Measurements from ENCODE around the gene ASIC2.
A peak's percentile ranks its signal among the peaks of the same experiment; 100 is the strongest.
"Not testable (repeated sequence)": the region's sequence is repeated elsewhere in the genome, so short reads cannot be mapped to it uniquely, and the experiment has no call there.

The ASIC2 gene

GRCh38 chr17:33021731-33022408 is 271.2 kb downstream of the ASIC2 start:
- DNase-seq (ENCODE audit: low read depth), result no peak

GRCh38 chr17:33019161-33019890 is 273.8 kb downstream of the ASIC2 start:
- DNase-seq (ENCODE audit: low read depth), result no peak

DNA sequence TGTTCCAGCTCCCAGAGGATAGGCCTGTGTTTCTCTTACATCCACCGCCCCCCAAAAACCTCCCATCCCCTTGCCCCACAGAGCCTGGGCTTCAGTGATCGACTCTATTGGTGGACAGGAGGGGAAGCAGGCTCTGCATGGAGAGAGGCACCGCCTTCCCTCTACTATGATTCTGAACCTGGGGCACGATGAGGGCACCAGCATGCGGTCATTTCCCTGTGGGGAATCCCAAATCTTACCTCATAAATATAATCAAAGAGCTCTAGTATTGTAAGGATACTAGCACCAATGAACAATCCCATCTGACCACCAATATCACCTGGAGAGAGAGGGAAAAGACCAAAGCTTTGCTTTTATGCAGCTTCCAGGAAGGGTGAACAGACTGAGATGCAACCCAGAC is 275.7 kb downstream of the ASIC2 start:
- no peak for DNase-seq (ENCODE audit: low read depth)

DNA sequence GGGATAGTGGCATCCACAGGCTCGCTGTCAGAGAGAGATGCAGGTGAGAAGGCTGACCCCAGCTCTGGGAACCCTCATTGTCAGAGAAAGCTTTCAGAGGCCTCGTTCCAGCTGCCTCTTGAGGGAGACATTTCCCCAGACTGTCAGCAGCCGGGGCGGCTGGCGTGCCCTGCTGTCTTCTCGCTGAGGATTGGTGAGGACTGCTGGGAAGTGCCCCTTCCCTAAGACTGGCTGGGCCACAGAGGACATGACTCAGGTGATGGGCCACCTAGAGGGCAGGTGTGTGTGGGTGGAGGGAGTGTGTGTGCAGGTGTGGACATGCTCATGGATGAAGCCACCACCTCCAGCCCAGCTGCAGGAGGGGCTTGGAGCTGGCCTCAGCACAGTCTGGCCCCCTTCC is 276.2 kb downstream of the ASIC2 start:
- DNase-seq (ENCODE audit: low read depth), result no peak

GRCh38 chr17:33015716-33016346 is 277.3 kb downstream of the ASIC2 start:
- no peak for DNase-seq (ENCODE audit: low read depth)

- no peak for DNase-seq (ENCODE audit: low read depth)
Observed at GRCh38 chr17:33014751-33015150, 278.3 kb downstream of the ASIC2 start.

GRCh38 chr17:33013596-33014375 is 279.3 kb downstream of the ASIC2 start:
- no peak for DNase-seq (ENCODE audit: low read depth)

DNA sequence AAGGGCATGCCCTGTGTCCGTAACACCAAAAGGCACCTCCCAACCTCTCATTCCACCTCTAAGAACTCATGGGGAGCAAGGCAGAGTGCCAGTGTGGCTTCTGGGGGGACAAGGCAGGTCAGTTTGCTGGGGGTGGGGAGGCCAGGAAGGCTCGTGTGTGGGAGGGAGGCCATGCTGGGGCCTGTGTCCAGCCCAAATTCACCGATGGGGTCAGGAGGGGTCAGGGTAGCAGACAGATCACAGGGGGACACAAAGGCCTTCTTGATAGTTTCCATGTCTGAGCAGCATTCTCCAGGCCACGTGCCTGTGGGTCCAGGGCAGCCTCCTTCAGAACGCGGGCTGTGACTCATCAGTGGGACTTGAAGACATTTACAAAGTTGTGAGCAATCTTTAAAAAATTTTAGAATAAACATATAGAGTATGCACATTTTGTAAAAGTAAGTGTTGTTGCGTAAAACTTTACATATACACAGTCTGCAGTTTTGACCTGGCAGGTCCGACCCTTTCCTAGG is 280.5 kb downstream of the ASIC2 start:
- DNase-seq (ENCODE audit: low read depth), result no peak

DNA sequence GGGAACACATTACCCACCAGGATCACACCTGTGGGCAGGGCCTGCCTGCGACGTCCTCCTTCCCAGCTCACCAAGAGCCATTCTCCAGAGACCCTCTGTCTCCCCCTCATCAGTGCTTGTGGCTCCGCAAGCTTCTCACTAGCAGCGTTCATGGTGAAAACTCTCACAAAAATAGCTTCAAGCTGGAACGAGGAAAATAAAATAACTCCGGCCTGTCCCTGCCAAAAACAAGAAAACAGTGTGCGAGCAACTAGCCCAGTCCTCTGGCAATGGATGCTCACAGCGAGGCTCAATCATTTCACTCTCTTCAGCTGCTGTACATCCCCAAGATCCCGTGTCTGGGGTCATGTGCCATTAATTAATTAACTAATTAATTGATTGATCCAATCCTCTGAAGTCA is 283.5 kb downstream of the ASIC2 start:
- DNase-seq (ENCODE audit: low read depth), result no peak

- no peak for DNase-seq (ENCODE audit: low read depth)
Observed at GRCh38 chr17:33007186-33007585, 285.9 kb downstream of the ASIC2 start.

DNA sequence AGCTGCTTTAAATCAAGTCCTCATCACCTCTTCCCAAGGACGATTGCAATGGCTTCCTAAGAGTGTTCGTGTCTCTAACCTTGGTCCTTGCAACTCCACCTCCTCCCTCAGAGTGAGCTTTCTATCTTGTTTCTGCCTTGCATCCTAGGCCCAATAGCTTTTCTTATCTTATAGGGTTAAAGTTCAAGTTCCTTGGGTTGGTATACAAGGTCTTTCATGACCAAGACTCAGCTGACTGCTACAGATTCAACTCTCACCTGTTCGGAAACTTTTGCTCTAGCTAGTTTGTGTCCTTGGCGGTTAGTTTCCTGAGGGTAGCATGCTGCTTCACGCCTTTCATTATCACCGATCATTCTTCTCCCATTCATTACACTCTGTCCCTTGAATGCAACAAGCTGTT is 290.8 kb downstream of the ASIC2 start:
- no peak for DNase-seq (ENCODE audit: low read depth)

DNA sequence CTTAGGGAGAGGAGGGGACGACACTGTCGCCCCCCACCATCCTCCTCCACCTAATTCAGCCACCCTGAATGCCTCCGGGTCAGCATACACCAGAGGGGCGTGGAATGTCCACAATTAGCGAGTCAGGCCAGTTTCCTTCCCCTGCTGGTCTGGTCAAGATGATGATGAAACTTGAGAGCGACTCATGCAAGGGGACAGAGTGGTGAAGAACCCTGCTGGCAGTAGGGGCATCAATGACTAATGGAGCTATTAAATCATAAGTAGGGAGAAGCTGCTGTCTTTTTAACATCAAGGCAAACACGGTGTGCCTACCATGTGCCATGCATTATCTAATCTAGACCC is 294.2 kb downstream of the ASIC2 start:
- DNase-seq (ENCODE audit: low read depth), result no peak

- DNase-seq (ENCODE audit: low read depth), result peak; percentile 70
Observed at GRCh38 chr17:32998111-32998886, 294.8 kb downstream of the ASIC2 start.

GRCh38 chr17:32995416-32996045 is 297.6 kb downstream of the ASIC2 start:
- DNase-seq (ENCODE audit: low read depth), result no peak

- DNase-seq (ENCODE audit: low read depth), result no peak
Observed at GRCh38 chr17:32993977-32994376, 299.1 kb downstream of the ASIC2 start.

- DNase-seq (ENCODE audit: low read depth), result no peak
Observed at GRCh38 chr17:32992321-32993033, 300.6 kb downstream of the ASIC2 start.

GRCh38 chr17:32988481-32989101 is 304.5 kb downstream of the ASIC2 start:
- DNase-seq (ENCODE audit: low read depth), result no peak

DNA sequence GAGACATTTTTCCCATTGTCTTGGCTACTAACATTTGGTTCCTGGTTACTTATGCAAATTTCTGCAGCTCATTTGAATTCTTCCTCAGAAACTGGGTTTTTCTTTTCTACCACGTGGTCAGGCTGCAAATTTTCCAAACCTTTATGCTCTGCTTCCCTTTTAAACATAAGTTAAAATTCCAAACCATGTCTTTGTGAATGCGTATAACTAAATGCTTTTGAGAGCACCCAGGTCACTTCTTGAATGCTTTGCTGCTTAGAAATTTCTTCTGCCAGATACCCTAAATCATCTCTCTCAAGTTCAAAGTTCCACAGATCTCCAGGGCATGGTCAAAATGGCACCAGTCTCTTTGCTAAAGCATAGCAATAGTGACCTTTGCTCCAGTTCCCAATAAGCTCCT is 305.2 kb downstream of the ASIC2 start:
- not testable (repeated sequence) for DNase-seq (ENCODE audit: low read depth)

GRCh38 chr17:32987453-32987805 is 305.7 kb downstream of the ASIC2 start:
- not testable (repeated sequence) for DNase-seq (ENCODE audit: low read depth)

Measured in stimulated activated CD8-positive, alpha-beta memory T cell treated with anti-CD3 and anti-CD28 coated beads, Interleukin-15, amount 100 ng/mL, for 24 hours (primary cell).